Neural crest cell (in vitro differentiated cells): ENCODE data around the gene SMCHD1. TPM values are rescaled to one million over a fixed set of nuclear protein-coding genes. Genes with fewer than 3 reads are reported as not detected.

Experiments used
- DNase-seq: peaks from one replicate; pipeline ENCODE4 v3.0.0; 2021; ENCODE audit warnings: low read depth, mixed read lengths, low spot score
- H3K27ac Mint-ChIP-seq: one replicate; pipeline ENCODE4 v1.8.0; 2021; ENCODE audit warnings: mild to moderate bottlenecking, mixed read lengths; ENCODE audit not compliant: unreplicated experiment
- H3K27me3 Mint-ChIP-seq: 2 replicates; pipeline ENCODE4 v1.8.0; 2021; ENCODE audit warnings: low read depth, mild to moderate bottlenecking, mixed read lengths
- H3K36me3 Mint-ChIP-seq: 2 replicates; pipeline ENCODE4 v1.8.0; 2021; ENCODE audit warnings: low read depth, mild to moderate bottlenecking, mixed read lengths
- H3K4me1 Mint-ChIP-seq: 2 replicates; pipeline ENCODE4 v1.8.0; 2021; ENCODE audit warnings: mixed read lengths
- H3K4me3 Mint-ChIP-seq: one replicate; pipeline ENCODE4 v1.8.0; 2021; ENCODE audit warnings: mild to moderate bottlenecking, mixed read lengths
- H3K9me3 Mint-ChIP-seq: 2 replicates; pipeline ENCODE4 v1.8.0; 2021; ENCODE audit warnings: mixed read lengths
- CTCF ChIP-seq: fragments of 200-600 bp; sonication (generic); conservative IDR thresholded peaks from 2 replicates; pipeline ENCODE4 v1.5.0; 2021; ENCODE audit warnings: antibody characterized with exemption, mild to moderate bottlenecking
- total RNA-seq: library from RNA; stranded (reverse); gene quantifications from 2 replicates; pipeline ENCODE4 v1.2.1, GENCODE V29; 2021

SMCHD1 gene
- total RNA-seq, 1 donor from 2014 or later, result 66.3 TPM

- H3K4me1 Mint-ChIP-seq, result no peaks in the 10 kb centered on the region
- H3K9me3 Mint-ChIP-seq, result no peaks in the 10 kb centered on the region
- DNase-seq, result no peak
- no peak overlapping the region for H3K27ac Mint-ChIP-seq
- H3K36me3 Mint-ChIP-seq, result peaks cover 14% of the 10 kb centered on the region
- TF ChIP-seq CTCF, result no peak
- H3K27me3 Mint-ChIP-seq, result no peaks in the 10 kb centered on the region
- no peak overlapping the region for H3K4me3 Mint-ChIP-seq
Measured at GRCh38 chr18:2777241-2777640, 121.7 kb downstream of the SMCHD1 start.

GRCh38 chr18:2780750-2781149 is 125.2 kb downstream of the SMCHD1 start:
- Mint-ChIP-seq H3K4me3 (no peak overlapping the region), H3K9me3 (no peaks in the 10 kb centered on the region), H3K36me3 (peaks cover 15% of the 10 kb centered on the region), H3K27me3 (no peaks in the 10 kb centered on the region), H3K27ac (no peak overlapping the region), H3K4me1 (no peaks in the 10 kb centered on the region)
- no peak for TF ChIP-seq CTCF
- DNase-seq, result no peak

- H3K27ac Mint-ChIP-seq, result no peak overlapping the region
Measured at GRCh38 chr18:2787225-2787624, 131.7 kb downstream of the SMCHD1 start.

GRCh38 chr18:2792395-2792794 is 136.9 kb downstream of the SMCHD1 start:
- no peak for DNase-seq
- no peak overlapping the region for H3K4me3 Mint-ChIP-seq
- H3K9me3 Mint-ChIP-seq, result no peaks in the 10 kb centered on the region
- no peaks in the 10 kb centered on the region for H3K27me3 Mint-ChIP-seq
- no peak for TF ChIP-seq CTCF
- H3K36me3 Mint-ChIP-seq, result peaks cover 20% of the 10 kb centered on the region
- H3K4me1 Mint-ChIP-seq, result no peaks in the 10 kb centered on the region
- no peak overlapping the region for H3K27ac Mint-ChIP-seq

More at GRCh38 chr18:2787225-2787624, 131.7 kb downstream of the SMCHD1 start:
- Mint-ChIP-seq H3K27me3 (no peaks in the 10 kb centered on the region), H3K9me3 (no peaks in the 10 kb centered on the region), H3K4me3 (no peak overlapping the region), H3K36me3 (peaks cover 15% of the 10 kb centered on the region), H3K4me1 (no peaks in the 10 kb centered on the region)
- no peak for TF ChIP-seq CTCF
- no peak for DNase-seq

GRCh38 chr18:2794159-2794558 is 138.6 kb downstream of the SMCHD1 start:
- Mint-ChIP-seq H3K4me1 (no peaks in the 10 kb centered on the region), H3K27me3 (no peaks in the 10 kb centered on the region), H3K9me3 (no peaks in the 10 kb centered on the region), H3K36me3 (peaks cover 26% of the 10 kb centered on the region), H3K4me3 (no peak overlapping the region), H3K27ac (no peak overlapping the region)
- no peak for TF ChIP-seq CTCF
- no peak for DNase-seq

GRCh38 chr18:2797951-2798350 is 142.4 kb downstream of the SMCHD1 start:
- H3K27me3 Mint-ChIP-seq, result no peaks in the 10 kb centered on the region
- DNase-seq, result no peak
- H3K27ac Mint-ChIP-seq, result no peak overlapping the region
- H3K9me3 Mint-ChIP-seq, result no peaks in the 10 kb centered on the region
- TF ChIP-seq CTCF, result no peak
- no peak overlapping the region for H3K4me3 Mint-ChIP-seq
- H3K36me3 Mint-ChIP-seq, result peaks cover 26% of the 10 kb centered on the region
- no peaks in the 10 kb centered on the region for H3K4me1 Mint-ChIP-seq
